GM21526 (cell line): ENCODE data around the gene RLF.

Experiments used
- ATAC-seq: cut with Tn5 transposase; IDR thresholded peaks from one replicate; pipeline ENCODE4 v1.9.1; 2021; ENCODE audit warnings: moderate library complexity; ENCODE audit not compliant: unreplicated experiment, low FRiP score

Gene RLF

GRCh38 chr1:40265919-40266318 is 104.7 kb downstream of the RLF start:
- no peak for ATAC-seq

- no peak for ATAC-seq
These were observed 105.8 kb downstream of the RLF start for GRCh38 chr1:40266786-40267535.

GRCh38 chr1:40267767-40268187 is 106.6 kb downstream of the RLF start:
- ATAC-seq: no peak

- no peak for ATAC-seq
These were observed 107.0 kb downstream of the RLF start for GRCh38 chr1:40268211-40268610.

GRCh38 chr1:40270152-40270834 is 109.1 kb downstream of the RLF start:
- no peak for ATAC-seq

- ATAC-seq: no peak
These were observed 111.5 kb downstream of the RLF start for GRCh38 chr1:40272653-40273213.

- no peak for ATAC-seq
These were observed 112.5 kb downstream of the RLF start for GRCh38 chr1:40273547-40274166.

GRCh38 chr1:40274331-40274730 is 113.1 kb downstream of the RLF start:
- no peak for ATAC-seq

GRCh38 chr1:40276122-40276521 is 114.9 kb downstream of the RLF start:
- no peak for ATAC-seq

- no peak for ATAC-seq
These were observed 120.7 kb downstream of the RLF start for GRCh38 chr1:40281853-40282252.
